ENCODE results near the gene SLC10A1. TPM values are rescaled to one million over a fixed set of nuclear protein-coding genes. Genes with fewer than 3 reads are reported as not detected.
A peak's percentile ranks its signal among the peaks of the same experiment; 100 is the strongest.

The SLC10A1 gene
- polyA plus RNA-seq, 1 donor (not counting 4 experiments of a cell fraction or from before 2014, with no cell fraction given) = not detected

- Histone ChIP-seq H2AFZ (ENCODE audit: control insufficient read depth, low read length) (no peak overlapping the region), H3K36me3 (ENCODE audit: control insufficient read depth in 2 of 2, extremely low read depth in 1 of 2, insufficient read depth in 2 of 2, low read length in 2 of 2) (no peaks in the 10 kb centered on the region), H3K9me3 (ENCODE audit: control insufficient read depth, low read depth, low read length) (no peaks in the 10 kb centered on the region), H3K9ac (ENCODE audit: control insufficient read depth, extremely low read depth, insufficient read depth, low read length) (no peak overlapping the region), H3K27me3 (ENCODE audit: control insufficient read depth, extremely low read depth, insufficient read depth, low read length) (peaks cover 11% of the 10 kb centered on the region), H3K79me2 (ENCODE audit: control insufficient read depth, insufficient read depth, low read length) (no peaks in the 10 kb centered on the region), H3K4me2 (ENCODE audit: control insufficient read depth, extremely low read depth, insufficient read depth, low read depth, low read length) (no peak overlapping the region), H3K9me1 (ENCODE audit: control insufficient read depth, extremely low read depth, insufficient read depth, low read length) (no peaks in the 10 kb centered on the region), H3K27ac (ENCODE audit: control insufficient read depth, insufficient read depth, low read length) (no peak overlapping the region), H3K4me3 (ENCODE audit: control insufficient read depth in 2 of 3, extremely low read depth in 1 of 3, insufficient read depth in 2 of 3, low read depth in 1 of 3, low read length in 3 of 3) (no peak overlapping the region), H4K20me1 (ENCODE audit: control insufficient read depth, extremely low read depth, insufficient read depth, low read length) (no peaks in the 10 kb centered on the region), H3K4me1 (ENCODE audit: control insufficient read depth, extremely low read depth, insufficient read depth, low read length) (no peaks in the 10 kb centered on the region)
- DNase-seq (ENCODE audit: low read depth, low spot score) = no peak
- peak; percentile 58 for FAIRE-seq
- dilution Hi-C loops (cut with MboI; ENCODE audit: extremely low pct_ligation_motif_present, low sequenced_read_pairs) = no loop called here
- TF ChIP-seq EZH2 (IDR thresholded peaks at IDR 0.05; ENCODE audit: low read length) (no peak), CTCF (optimal IDR thresholded peaks at IDR 0.05 in 1 of 3, IDR thresholded peaks at IDR 0.05 in 1 of 3, conservative IDR thresholded peaks at IDR 0.05 in 1 of 3; ENCODE audit: extremely low read depth in 1 of 3, insufficient read depth in 2 of 3, low read length in 3 of 3) (no peak)
Measured at GRCh38 chr14:69839661-69840060, 42.6 kb upstream of the SLC10A1 start.

- no peaks in the 10 kb centered on the region for H3K9me1 ChIP-seq (ENCODE audit: control insufficient read depth, extremely low read depth, insufficient read depth, low read length)
- H3K79me2 ChIP-seq (ENCODE audit: control insufficient read depth, insufficient read depth, low read length) = no peaks in the 10 kb centered on the region
- FAIRE-seq (no peak), DNase-seq (ENCODE audit: low read depth, low spot score) (no peak)
- H3K27ac ChIP-seq (ENCODE audit: control insufficient read depth, insufficient read depth, low read length) = no peak overlapping the region
- H2AFZ ChIP-seq (ENCODE audit: control insufficient read depth, low read length) = no peak overlapping the region
- H3K4me1 ChIP-seq (ENCODE audit: control insufficient read depth, extremely low read depth, insufficient read depth, low read length) = no peaks in the 10 kb centered on the region
- H4K20me1 ChIP-seq (ENCODE audit: control insufficient read depth, extremely low read depth, insufficient read depth, low read length) = no peaks in the 10 kb centered on the region
- H3K36me3 ChIP-seq (ENCODE audit: control insufficient read depth in 2 of 2, extremely low read depth in 1 of 2, insufficient read depth in 2 of 2, low read length in 2 of 2) = no peaks in the 10 kb centered on the region
- no peak overlapping the region for H3K4me2 ChIP-seq (ENCODE audit: control insufficient read depth, extremely low read depth, insufficient read depth, low read depth, low read length)
- H3K4me3 ChIP-seq (ENCODE audit: control insufficient read depth in 2 of 3, extremely low read depth in 1 of 3, insufficient read depth in 2 of 3, low read depth in 1 of 3, low read length in 3 of 3) = no peak overlapping the region
- TF ChIP-seq CTCF (optimal IDR thresholded peaks at IDR 0.05 in 1 of 3, IDR thresholded peaks at IDR 0.05 in 1 of 3, conservative IDR thresholded peaks at IDR 0.05 in 1 of 3; ENCODE audit: extremely low read depth in 1 of 3, insufficient read depth in 2 of 3, low read length in 3 of 3) = no peak
- no peak for TF ChIP-seq EZH2 (IDR thresholded peaks at IDR 0.05; ENCODE audit: low read length)
- no peaks in the 10 kb centered on the region for H3K9me3 ChIP-seq (ENCODE audit: control insufficient read depth, low read depth, low read length)
- peaks cover 11% of the 10 kb centered on the region for H3K27me3 ChIP-seq (ENCODE audit: control insufficient read depth, extremely low read depth, insufficient read depth, low read length)
- no peak overlapping the region for H3K9ac ChIP-seq (ENCODE audit: control insufficient read depth, extremely low read depth, insufficient read depth, low read length)
- dilution Hi-C loops (cut with MboI; ENCODE audit: extremely low pct_ligation_motif_present, low sequenced_read_pairs) = no loop called here
Measured at GRCh38 chr14:69838881-69839416, 41.9 kb upstream of the SLC10A1 start.

Data from keratinocyte (primary cell).